Thyroid gland (tissue), 4 donors: ENCODE data around the gene ZNF823. TPM values are rescaled to one million over a fixed set of nuclear protein-coding genes. Genes with fewer than 3 reads are reported as not detected.
A peak's percentile ranks its signal among the peaks of the same experiment; 100 is the strongest.
"Not testable (repeated sequence)": the region's sequence is repeated elsewhere in the genome, so short reads cannot be mapped to it uniquely, and the experiment has no call there.

Experiments used
- DNase-seq, 2 donors: peaks; one replicate each; pipeline ENCODE4 v3.0.0-alpha.2; 2019
- H3K27ac ChIP-seq, 3 donors: fragments of 200-600 bp; sonication (generic); 1 replicate in 2 of 3; 2 replicates in 1 of 3; pipeline ENCODE4 v1.5.1; 2016 to 2019; ENCODE audit warnings: mild to moderate bottlenecking in 1 of 3, moderate library complexity in 1 of 3
- H3K27me3 ChIP-seq: fragments of 200-600 bp; sonication (generic); one replicate; pipeline ENCODE4 v1.5.1; 2019
- H3K36me3 ChIP-seq, 2 donors: fragments of 200-600 bp; sonication (generic); one replicate each; pipeline ENCODE4 v1.5.1; 2016 to 2019
- H3K4me1 ChIP-seq, 2 donors: fragments of 200-600 bp; sonication (generic); one replicate each; pipeline ENCODE4 v1.5.1; 2017 to 2019
- H3K4me3 ChIP-seq, 3 donors: fragments of 200-600 bp; sonication (generic); replicated peaks in 1 of 3; 1 replicate in 2 of 3; 2 replicates in 1 of 3; pipeline ENCODE4 v1.5.1; 2016; ENCODE audit warnings: mild to moderate bottlenecking in 1 of 3
- H3K9me3 ChIP-seq: fragments of 200-600 bp; sonication (generic); one replicate; pipeline ENCODE4 v1.5.1; 2017
- CTCF ChIP-seq, 6 experiments: fragments of 200-600 bp in 3 of 6; fragments of 450-650 bp in 3 of 6; sonication (generic) in 3 of 6; IDR thresholded peaks; one replicate each; pipeline ENCODE4 v1.5.1; 2016 to 2019; ENCODE audit warnings: antibody characterized with exemption in 6 of 6, mild to moderate bottlenecking in 2 of 6, inconsistent platforms in 1 of 6, moderate library complexity in 1 of 6
- POLR2A ChIP-seq, 2 donors: fragments of 450-650 bp; IDR thresholded peaks; one replicate each; pipeline ENCODE4 v1.6.1; 2017; ENCODE audit warnings: antibody characterized with exemption in 2 of 2, mild to moderate bottlenecking in 2 of 2, moderate library complexity in 1 of 2
- WGBS, 2 donors: methylation state at CpG; one replicate each; pipeline ENCODE4 v1.1.5; 2017; 5-methylcytosine and 5-hydroxymethylcytosine counted together
- intact Hi-C: fragments of 100-400 bp; cut with DNase I; formaldehyde crosslinking; loops from one replicate; pipeline ENCODE4 v1.15.1; 2023
- total RNA-seq, 4 donors: library from RNA; depleted of rRNA; stranded (reverse); fragments of >200 nt; gene quantifications; one replicate each; pipeline ENCODE4 v1.2.3, GENCODE V29; 2016

ZNF823 gene
- total RNA-seq, 4 donors from 2014 or later, result 7.4 to 11.7 (median 9.1) TPM

- Histone ChIP-seq H3K36me3 (peaks cover 42 to 43% of the 10 kb centered on the region in 2 donors), H3K27me3 (no peaks in the 10 kb centered on the region), H3K9me3 (no peaks in the 10 kb centered on the region), H3K4me3 (no peak overlapping the region), H3K4me1 (no peaks in the 10 kb centered on the region), H3K27ac (no peak overlapping the region)
- intact Hi-C loops, result no loop called here
- WGBS, 2 donors, result 96 to 97% methylated on average over 5 of the region's 5 CpGs
- DNase-seq, result no peak
- TF ChIP-seq POLR2A (IDR thresholded peaks at IDR 0.05), result no peak
- TF ChIP-seq CTCF (IDR thresholded peaks at IDR 0.05), result no peak
Measured at GRCh38 chr19:11781295-11782057, 42.7 kb upstream of the ZNF823 start.

GRCh38 chr19:11780431-11781020, 41.8 kb upstream of the ZNF823 start:
- no peaks in the 10 kb centered on the region for H3K27me3 ChIP-seq
- DNase-seq, result no peak
- no peak for TF ChIP-seq POLR2A (IDR thresholded peaks at IDR 0.05)
- TF ChIP-seq CTCF (IDR thresholded peaks at IDR 0.05), result no peak
- peaks cover 42 to 43% of the 10 kb centered on the region in 2 donors for H3K36me3 ChIP-seq
- no peaks in the 10 kb centered on the region for H3K9me3 ChIP-seq
- H3K4me3 ChIP-seq, result no peak overlapping the region
- 96 to 98% methylated on average over 7 of the region's 7 CpGs for WGBS, 2 donors
- intact Hi-C loops, result no loop called here
- H3K4me1 ChIP-seq, result no peaks in the 10 kb centered on the region
- no peak overlapping the region for H3K27ac ChIP-seq

- intact Hi-C loops, H3K27ac ChIP-seq, H3K27me3 ChIP-seq, H3K9me3 ChIP-seq, H3K4me1 ChIP-seq, H3K4me3 ChIP-seq, DNase-seq: not testable (repeated sequence)
- 97 to 99% methylated on average over 11 of the region's 11 CpGs for WGBS, 2 donors
- peaks cover 42% of the 10 kb centered on the region in 2 donors for H3K36me3 ChIP-seq
Measured at GRCh38 chr19:11776669-11777068, 37.9 kb upstream of the ZNF823 start.

GRCh38 chr19:11771520-11771919, 32.8 kb upstream of the ZNF823 start:
- H3K4me3 ChIP-seq, H3K9me3 ChIP-seq, H3K36me3 ChIP-seq, intact Hi-C loops, H3K27ac ChIP-seq, H3K27me3 ChIP-seq: not testable (repeated sequence)
- peak in 1 of 6 experiments; percentile 27 for TF ChIP-seq CTCF (IDR thresholded peaks at IDR 0.05)
- peak; percentile 6 to 17 for DNase-seq
- peaks cover 6 to 14% of the 10 kb centered on the region in 2 donors for H3K4me1 ChIP-seq
- 76 to 78% methylated on average over 10 to 11 of the region's 11 CpGs for WGBS, 2 donors

GRCh38 chr19:11769995-11770394, 31.2 kb upstream of the ZNF823 start:
- DNase-seq, result no peak
- TF ChIP-seq CTCF (IDR thresholded peaks at IDR 0.05) (no peak), POLR2A (IDR thresholded peaks at IDR 0.05) (no peak)
- intact Hi-C loops, result no loop called here
- peaks cover 10 to 19% of the 10 kb centered on the region in 2 donors for H3K4me1 ChIP-seq
- no peaks in the 10 kb centered on the region for H3K27me3 ChIP-seq
- H3K36me3 ChIP-seq, result no peaks in the 10 kb centered on the region
- WGBS, 2 donors, result 96 to 98% methylated on average over 4 of the region's 4 CpGs
- H3K4me3 ChIP-seq, result no peak overlapping the region
- no peak overlapping the region for H3K27ac ChIP-seq
- H3K9me3 ChIP-seq, result no peaks in the 10 kb centered on the region
